ENCODE results near the gene RLIM. TPM values are rescaled to one million over a fixed set of nuclear protein-coding genes. Genes with fewer than 3 reads are reported as not detected.

Gene RLIM
- polyA plus RNA-seq, 1 experiment, result 8.9 TPM

DNA sequence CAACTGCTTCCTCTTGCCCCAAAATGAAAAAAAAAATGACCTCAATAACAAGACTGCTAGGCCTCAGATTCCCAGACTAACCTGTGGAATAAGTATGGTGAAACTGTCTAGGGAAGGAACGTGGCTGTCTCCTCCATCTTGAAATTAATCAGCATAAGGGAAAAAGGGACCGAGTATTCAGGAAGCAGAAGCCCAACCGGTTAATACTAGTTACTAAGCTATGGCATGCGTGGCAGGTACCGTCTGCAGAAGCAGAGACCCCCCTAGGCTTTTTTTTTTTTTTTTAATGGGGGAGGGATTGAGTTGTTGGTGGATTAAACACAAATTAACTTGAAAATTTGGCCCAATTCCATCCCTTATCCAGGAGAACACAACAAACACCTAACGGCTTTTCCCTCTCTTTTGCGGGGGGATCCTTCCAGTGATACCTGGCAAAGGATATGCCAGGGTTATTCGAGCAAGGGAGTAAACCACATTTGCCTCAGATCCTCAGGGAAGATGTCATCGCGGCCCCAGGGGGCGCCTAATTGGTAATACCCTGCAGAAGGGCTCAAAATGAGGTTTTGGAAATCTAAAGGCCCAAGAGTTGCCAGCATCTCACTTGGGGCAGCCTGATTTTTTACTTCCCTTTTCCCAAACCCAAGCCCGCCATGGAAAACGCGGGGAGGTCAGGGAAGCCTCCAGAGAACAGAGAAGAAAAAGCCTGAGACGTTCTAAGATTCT lies 893 bp downstream of the RLIM start:
- CTCF ChIA-PET, result no interaction called here
- POLR2A ChIA-PET, result no interaction called here
- Histone ChIP-seq H3K36me3 (ENCODE audit: control insufficient read depth, insufficient read depth, low read length) (no peaks in the 10 kb centered on the region), H3K4me3 (ENCODE audit: low read depth, low read length) (peak overlapping the region; percentile 90), H3K27me3 (ENCODE audit: control insufficient read depth, insufficient read depth, low read length) (no peaks in the 10 kb centered on the region)
- no peak; the same call in 1 of the 2 replicates for TF ChIP-seq CTCF (IDR thresholded peaks at IDR 0.05; ENCODE audit: insufficient read depth, low read depth, low read length)
- no peak for DNase-seq (ENCODE audit: low read depth)

DNA sequence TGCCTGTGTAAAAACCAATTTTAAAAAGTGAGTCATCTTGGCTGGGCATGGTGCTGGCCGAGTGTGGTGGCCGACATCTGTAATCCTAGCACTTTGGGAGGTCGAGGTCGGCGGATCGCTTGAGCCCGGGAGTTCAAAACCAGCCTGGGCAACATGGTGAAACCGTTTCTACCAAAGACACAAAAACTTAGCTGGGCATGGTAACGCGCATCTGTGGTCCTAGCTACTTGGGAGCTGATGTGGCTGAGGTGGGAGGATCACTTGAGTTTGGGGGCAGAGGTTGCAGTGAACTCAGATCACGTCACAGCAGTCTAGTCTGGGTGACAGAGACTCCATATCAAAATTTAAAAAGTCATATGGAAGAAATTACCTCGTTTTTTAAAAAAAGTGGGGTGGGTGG lies 7.6 kb downstream of the RLIM start:
- POLR2A ChIA-PET, result no interaction called here
- H3K27me3 ChIP-seq (ENCODE audit: control insufficient read depth, insufficient read depth, low read length), result no peaks in the 10 kb centered on the region
- CTCF ChIA-PET, result no interaction called here

GRCh38 chrX:74606342-74606741 lies 8.1 kb downstream of the RLIM start:
- no peak for DNase-seq (ENCODE audit: low read depth)
- no peaks in the 10 kb centered on the region for H3K27me3 ChIP-seq (ENCODE audit: control insufficient read depth, insufficient read depth, low read length)
- CTCF ChIA-PET, result no interaction called here
- POLR2A ChIA-PET, result no interaction called here
- no peak for TF ChIP-seq CTCF (IDR thresholded peaks at IDR 0.05; ENCODE audit: insufficient read depth, low read depth, low read length)
- no peaks in the 10 kb centered on the region; the same call in 1 of the 2 replicates for H3K36me3 ChIP-seq (ENCODE audit: control insufficient read depth, insufficient read depth, low read length)
- H3K4me3 ChIP-seq (ENCODE audit: low read depth, low read length), result no peak overlapping the region

More for the DNA sequence above, 7.6 kb downstream of the RLIM start:
- no peak for DNase-seq (ENCODE audit: low read depth)
- H3K36me3 ChIP-seq (ENCODE audit: control insufficient read depth, insufficient read depth, low read length), result no peaks in the 10 kb centered on the region; the same call in 1 of the 2 replicates
- H3K4me3 ChIP-seq (ENCODE audit: low read depth, low read length), result no peak overlapping the region
- TF ChIP-seq CTCF (IDR thresholded peaks at IDR 0.05; ENCODE audit: insufficient read depth, low read depth, low read length), result no peak

GRCh38 chrX:74603040-74603439 lies 11.4 kb downstream of the RLIM start:
- Histone ChIP-seq H3K27me3 (ENCODE audit: control insufficient read depth, insufficient read depth, low read length) (no peaks in the 10 kb centered on the region), H3K4me3 (ENCODE audit: low read depth, low read length) (no peak overlapping the region), H3K36me3 (ENCODE audit: control insufficient read depth, insufficient read depth, low read length) (no peaks in the 10 kb centered on the region; the same call in 1 of the 2 replicates)
- no peak for DNase-seq (ENCODE audit: low read depth)
- ChIA-PET POLR2A (no interaction called here), CTCF (interaction anchor here (0.6 kb wide), 1 partner anchor 157 kb away, joined by 3 read pairs; no protein-coding TSS in a partner anchor)
- no peak for TF ChIP-seq CTCF (IDR thresholded peaks at IDR 0.05; ENCODE audit: insufficient read depth, low read depth, low read length)

DNA sequence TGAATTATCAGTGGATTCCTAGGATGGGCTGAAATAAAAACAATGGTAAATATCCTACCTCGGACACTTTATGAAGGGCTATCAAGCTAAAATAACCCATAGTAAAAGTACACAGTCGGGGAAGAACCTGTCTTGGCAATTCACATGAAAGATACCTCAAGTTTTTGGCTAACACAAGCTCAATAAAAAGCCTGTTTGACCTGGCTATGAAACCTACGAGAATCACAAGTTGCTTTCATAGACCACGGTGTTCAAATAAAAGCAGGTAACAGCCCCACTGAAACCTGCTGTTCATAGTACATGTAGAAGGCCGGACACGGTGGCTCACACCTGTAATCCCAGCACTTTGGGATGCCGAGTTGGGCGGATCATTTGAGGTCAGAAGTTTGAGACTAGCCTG lies 12.3 kb downstream of the RLIM start:
- no peak for TF ChIP-seq CTCF (IDR thresholded peaks at IDR 0.05; ENCODE audit: insufficient read depth, low read depth, low read length)
- Histone ChIP-seq H3K4me3 (ENCODE audit: low read depth, low read length) (no peak overlapping the region), H3K36me3 (ENCODE audit: control insufficient read depth, insufficient read depth, low read length) (no peaks in the 10 kb centered on the region; the same call in 1 of the 2 replicates), H3K27me3 (ENCODE audit: control insufficient read depth, insufficient read depth, low read length) (no peaks in the 10 kb centered on the region)
- POLR2A ChIA-PET, result no interaction called here
- CTCF ChIA-PET, result no interaction called here
- no peak for DNase-seq (ENCODE audit: low read depth)
